ENCODE results near the gene ABLIM3. TPM values are rescaled to one million over a fixed set of nuclear protein-coding genes. Genes with fewer than 3 reads are reported as not detected.

The ABLIM3 gene
- total RNA-seq, 2 donors from 2014 or later = 0.14 to 0.19 TPM

- Mint-ChIP-seq H3K36me3 (ENCODE audit: insufficient read depth in 2 of 2) (no peaks in the 10 kb centered on the region), H3K9me3 (peaks cover 0 to 7% of the 10 kb centered on the region in 2 donors), H3K4me3 (no peak overlapping the region), H3K27me3 (ENCODE audit: low read depth) (peaks cover 7% of the 10 kb centered on the region), H3K4me1 (ENCODE audit: low read depth) (peaks cover 11% of the 10 kb centered on the region), H3K27ac (no peak overlapping the region)
- ATAC-seq (replicated peaks in 1 of 2) = no peak
- no peak for DNase-seq
Observed at GRCh38 chr5:149213264-149213880, 72.1 kb downstream of the ABLIM3 start.

- H3K27me3 Mint-ChIP-seq (ENCODE audit: low read depth) = peaks cover 7% of the 10 kb centered on the region
- H3K36me3 Mint-ChIP-seq (ENCODE audit: insufficient read depth in 2 of 2) = no peaks in the 10 kb centered on the region
- H3K27ac Mint-ChIP-seq = no peak overlapping the region
- ATAC-seq (replicated peaks in 1 of 2) = no peak
- no peak for DNase-seq
- H3K9me3 Mint-ChIP-seq = peaks cover 0 to 7% of the 10 kb centered on the region in 2 donors
- H3K4me3 Mint-ChIP-seq = no peak overlapping the region
- H3K4me1 Mint-ChIP-seq (ENCODE audit: low read depth) = peaks cover 11% of the 10 kb centered on the region
Observed at GRCh38 chr5:149215478-149216090, 74.3 kb downstream of the ABLIM3 start.

GRCh38 chr5:149216496-149216895 lies 75.2 kb downstream of the ABLIM3 start:
- DNase-seq (no peak), ATAC-seq (replicated peaks in 1 of 2) (no peak)
- H3K9me3 Mint-ChIP-seq = peaks cover 0 to 7% of the 10 kb centered on the region in 2 donors
- H3K27ac Mint-ChIP-seq = no peak overlapping the region
- H3K36me3 Mint-ChIP-seq (ENCODE audit: insufficient read depth in 2 of 2) = no peaks in the 10 kb centered on the region
- H3K4me1 Mint-ChIP-seq (ENCODE audit: low read depth) = peaks cover 6% of the 10 kb centered on the region
- no peak overlapping the region for H3K4me3 Mint-ChIP-seq
- peaks cover 7% of the 10 kb centered on the region for H3K27me3 Mint-ChIP-seq (ENCODE audit: low read depth)

- H3K27me3 Mint-ChIP-seq (ENCODE audit: low read depth) = peaks cover 7% of the 10 kb centered on the region
- H3K9me3 Mint-ChIP-seq = peaks cover 0 to 5% of the 10 kb centered on the region in 2 donors
- H3K4me1 Mint-ChIP-seq (ENCODE audit: low read depth) = no peaks in the 10 kb centered on the region
- no peak overlapping the region for H3K27ac Mint-ChIP-seq
- H3K4me3 Mint-ChIP-seq = no peak overlapping the region
- DNase-seq = no peak
- no peak for ATAC-seq (replicated peaks in 1 of 2)
- H3K36me3 Mint-ChIP-seq (ENCODE audit: insufficient read depth in 2 of 2) = no peaks in the 10 kb centered on the region
Observed at GRCh38 chr5:149217096-149217802, 76.0 kb downstream of the ABLIM3 start.

GRCh38 chr5:149217803-149218155 lies 76.5 kb downstream of the ABLIM3 start:
- ATAC-seq (replicated peaks in 1 of 2) = no peak
- Mint-ChIP-seq H3K4me1 (ENCODE audit: low read depth) (no peaks in the 10 kb centered on the region), H3K36me3 (ENCODE audit: insufficient read depth in 2 of 2) (no peaks in the 10 kb centered on the region), H3K4me3 (no peak overlapping the region), H3K9me3 (peaks cover 0 to 5% of the 10 kb centered on the region in 2 donors), H3K27me3 (ENCODE audit: low read depth) (peaks cover 6% of the 10 kb centered on the region), H3K27ac (no peak overlapping the region)
- no peak for DNase-seq

- H3K4me1 Mint-ChIP-seq (ENCODE audit: low read depth) = no peaks in the 10 kb centered on the region
- ATAC-seq (replicated peaks in 1 of 2) = no peak
- H3K36me3 Mint-ChIP-seq (ENCODE audit: insufficient read depth in 2 of 2) = no peaks in the 10 kb centered on the region
- H3K27me3 Mint-ChIP-seq (ENCODE audit: low read depth) = no peaks in the 10 kb centered on the region
- no peaks in the 10 kb centered on the region for H3K9me3 Mint-ChIP-seq
- H3K27ac Mint-ChIP-seq = no peak overlapping the region
- no peak overlapping the region for H3K4me3 Mint-ChIP-seq
- no peak for DNase-seq
Observed at GRCh38 chr5:149219584-149219983, 78.3 kb downstream of the ABLIM3 start.

- H3K27me3 Mint-ChIP-seq (ENCODE audit: low read depth) = no peaks in the 10 kb centered on the region
- H3K9me3 Mint-ChIP-seq = no peaks in the 10 kb centered on the region
- no peak for DNase-seq
- H3K27ac Mint-ChIP-seq = no peak overlapping the region
- ATAC-seq (replicated peaks in 1 of 2) = no peak
- no peak overlapping the region for H3K4me3 Mint-ChIP-seq
- H3K36me3 Mint-ChIP-seq (ENCODE audit: insufficient read depth in 2 of 2) = no peaks in the 10 kb centered on the region
- no peaks in the 10 kb centered on the region for H3K4me1 Mint-ChIP-seq (ENCODE audit: low read depth)
Observed at GRCh38 chr5:149220750-149221149, 79.5 kb downstream of the ABLIM3 start.

- H3K4me3 Mint-ChIP-seq = no peak overlapping the region
- no peak overlapping the region for H3K27ac Mint-ChIP-seq
- H3K9me3 Mint-ChIP-seq = no peaks in the 10 kb centered on the region
- no peaks in the 10 kb centered on the region for H3K27me3 Mint-ChIP-seq (ENCODE audit: low read depth)
- H3K36me3 Mint-ChIP-seq (ENCODE audit: insufficient read depth in 2 of 2) = no peaks in the 10 kb centered on the region
- ATAC-seq (replicated peaks in 1 of 2) (no peak), DNase-seq (no peak)
- no peaks in the 10 kb centered on the region for H3K4me1 Mint-ChIP-seq (ENCODE audit: low read depth)
Observed at GRCh38 chr5:149221326-149221725, 80.0 kb downstream of the ABLIM3 start.

- no peak overlapping the region for H3K27ac Mint-ChIP-seq
- no peaks in the 10 kb centered on the region for H3K36me3 Mint-ChIP-seq (ENCODE audit: insufficient read depth in 2 of 2)
- H3K9me3 Mint-ChIP-seq = no peaks in the 10 kb centered on the region
- no peak overlapping the region for H3K4me3 Mint-ChIP-seq
- H3K27me3 Mint-ChIP-seq (ENCODE audit: low read depth) = no peaks in the 10 kb centered on the region
- H3K4me1 Mint-ChIP-seq (ENCODE audit: low read depth) = no peaks in the 10 kb centered on the region
- DNase-seq = no peak
- ATAC-seq (replicated peaks in 1 of 2) = no peak
Observed at GRCh38 chr5:149221731-149222342, 80.5 kb downstream of the ABLIM3 start.

GRCh38 chr5:149223081-149223848 lies 82.0 kb downstream of the ABLIM3 start:
- no peaks in the 10 kb centered on the region for H3K27me3 Mint-ChIP-seq (ENCODE audit: low read depth)
- H3K4me3 Mint-ChIP-seq = no peak overlapping the region
- H3K4me1 Mint-ChIP-seq (ENCODE audit: low read depth) = no peaks in the 10 kb centered on the region
- no peak for ATAC-seq (replicated peaks in 1 of 2)
- H3K9me3 Mint-ChIP-seq = no peaks in the 10 kb centered on the region
- DNase-seq = no peak
- H3K36me3 Mint-ChIP-seq (ENCODE audit: insufficient read depth in 2 of 2) = no peaks in the 10 kb centered on the region
- no peak overlapping the region for H3K27ac Mint-ChIP-seq

- H3K36me3 Mint-ChIP-seq (ENCODE audit: insufficient read depth in 2 of 2) = no peaks in the 10 kb centered on the region
- no peaks in the 10 kb centered on the region for H3K27me3 Mint-ChIP-seq (ENCODE audit: low read depth)
- no peaks in the 10 kb centered on the region for H3K9me3 Mint-ChIP-seq
- no peaks in the 10 kb centered on the region for H3K4me1 Mint-ChIP-seq (ENCODE audit: low read depth)
- no peak overlapping the region for H3K4me3 Mint-ChIP-seq
- DNase-seq = no peak
- ATAC-seq (replicated peaks in 1 of 2) = no peak
- H3K27ac Mint-ChIP-seq = no peak overlapping the region
Observed at GRCh38 chr5:149224282-149224681, 83.0 kb downstream of the ABLIM3 start.

- peak in 1 of 2 donors; percentile 15 for ATAC-seq (replicated peaks in 1 of 2)
- no peak overlapping the region for H3K27ac Mint-ChIP-seq
- H3K27me3 Mint-ChIP-seq (ENCODE audit: low read depth) = no peaks in the 10 kb centered on the region
- DNase-seq = no peak
- no peaks in the 10 kb centered on the region for H3K9me3 Mint-ChIP-seq
- no peak overlapping the region for H3K4me3 Mint-ChIP-seq
- H3K4me1 Mint-ChIP-seq (ENCODE audit: low read depth) = no peaks in the 10 kb centered on the region
- H3K36me3 Mint-ChIP-seq (ENCODE audit: insufficient read depth in 2 of 2) = no peaks in the 10 kb centered on the region
Observed at GRCh38 chr5:149227168-149227826, 86.0 kb downstream of the ABLIM3 start.
